GM12892 (cell line): ENCODE results near the gene SCN9A.
"Not testable (repeated sequence)": the region's sequence is repeated elsewhere in the genome, so short reads cannot be mapped to it uniquely, and the experiment has no call there.

Experiments
- POLR2A ChIP-seq: IDR thresholded peaks from 2 replicates; pipeline ENCODE4 v1.6.1; 2011; ENCODE audit warnings: low read depth, low read length, control low read depth
- POLR2AphosphoS5 ChIP-seq: IDR thresholded peaks from 2 replicates; pipeline ENCODE4 v1.6.1; 2011; ENCODE audit warnings: low read depth, low read length, control low read depth

GRCh38 chr2:166407746-166408145 is 32.0 kb upstream of the SCN9A start:
- TF ChIP-seq POLR2A, POLR2AphosphoS5: not testable (repeated sequence)
